H1 (cell line): ENCODE results near the gene ZNF133. TPM values are rescaled to one million over a fixed set of nuclear protein-coding genes. Genes with fewer than 3 reads are reported as not detected.
"Not testable (repeated sequence)": the region's sequence is repeated elsewhere in the genome, so short reads cannot be mapped to it uniquely, and the experiment has no call there.

ENCODE experiments used
- CTCF ChIA-PET: fragments of 300-600 bp; sonication (Branson Sonifier 250); formaldehyde crosslinking; loops from one replicate; lab custom pipeline; 2021; ENCODE audit not compliant: partially characterized antibody; lab: Charles Lee
- POLR2A ChIA-PET: fragments of 300-600 bp; sonication (Branson Sonifier 250); formaldehyde crosslinking; loops from one replicate; lab custom pipeline; 2021; ENCODE audit warnings: inconsistent platforms; ENCODE audit not compliant: partially characterized antibody; lab: Charles Lee
- DNase-seq, 2 experiments: peaks; one replicate each; pipeline versions ENCODE4 v3.0.0 to v3.0.0-alpha.2; 2010 to 2022; ENCODE audit warnings: low spot score in 2 of 2, low read depth in 1 of 2, mixed read lengths in 1 of 2
- FAIRE-seq: peaks from 2 replicates; lab custom pipeline; 2011; peaks lifted over from hg19 to GRCh38; lab: Jason Lieb, UNC
- H2AFZ ChIP-seq: 2 replicates; pipeline ENCODE4 v1.8.1; 2012; ENCODE audit warnings: low read length, inconsistent platforms
- H2AK5ac ChIP-seq: 2 replicates; pipeline ENCODE4 v1.6.1; 2013; ENCODE audit warnings: low read depth, low read length
- H2BK120ac ChIP-seq: replicated peaks from 2 replicates; pipeline ENCODE3; 2013; ENCODE audit warnings: low read depth, low read length, inconsistent platforms
- H2BK12ac ChIP-seq: 2 replicates; pipeline ENCODE4 v1.6.1; 2013; ENCODE audit warnings: low read depth, low read length
- H2BK15ac ChIP-seq: 2 replicates; pipeline ENCODE4 v1.6.1; 2013; ENCODE audit warnings: low read length
- H2BK20ac ChIP-seq: 2 replicates; pipeline ENCODE4 v1.6.1; 2013; ENCODE audit warnings: low read length
- H2BK5ac ChIP-seq: 2 replicates; pipeline ENCODE4 v1.6.1; 2013; ENCODE audit warnings: low read depth, low read length
- H3K14ac ChIP-seq: 2 replicates; pipeline ENCODE4 v1.6.1; 2013; ENCODE audit warnings: inconsistent platforms; ENCODE audit not compliant: insufficient read length
- H3K18ac ChIP-seq: 2 replicates; pipeline ENCODE4 v1.6.1; 2013; ENCODE audit warnings: low read length; ENCODE audit errors: extremely low read depth
- H3K23ac ChIP-seq: 2 replicates; pipeline ENCODE4 v1.6.1; 2013; ENCODE audit warnings: inconsistent platforms; ENCODE audit not compliant: insufficient read length
- H3K23me2 ChIP-seq: 2 replicates; pipeline ENCODE4 v1.6.1; 2013; ENCODE audit warnings: low read depth, low read length
- H3K27ac ChIP-seq: 2 replicates; pipeline ENCODE4 v1.6.1; 2011; ENCODE audit warnings: low read depth, low read length, inconsistent platforms
- H3K27me3 ChIP-seq, 4 experiments: replicated peaks in 1 of 4; 1 replicate in 1 of 4; 2 replicates in 3 of 4; pipeline versions ENCODE4 v1.6.1 to v1.8.1; 2011 to 2013; ENCODE audit warnings: low read length in 3 of 4, mild to moderate bottlenecking in 3 of 4, inconsistent platforms in 2 of 4, mixed read lengths in 2 of 4, moderate library complexity in 1 of 4; ENCODE audit not compliant: control insufficient read depth in 3 of 4, insufficient read depth in 3 of 4; ENCODE audit errors: extremely low read depth in 1 of 4
- H3K36me3 ChIP-seq, 4 experiments: 2 replicates each; pipeline versions ENCODE4 v1.6.1 to v1.8.1; 2011 to 2013; ENCODE audit warnings: mild to moderate bottlenecking in 4 of 4, low read length in 3 of 4, moderate library complexity in 2 of 4, control low read depth in 1 of 4, inconsistent platforms in 1 of 4; ENCODE audit not compliant: insufficient read depth in 4 of 4, control insufficient read depth in 2 of 4
- H3K4ac ChIP-seq: replicated peaks from 2 replicates; pipeline ENCODE3; 2013; ENCODE audit warnings: low read length, low read depth, mixed read lengths, inconsistent platforms; ENCODE audit not compliant: insufficient read length
- H3K4me1 ChIP-seq, 4 experiments: replicated peaks in 1 of 4; 1 replicate in 1 of 4; 2 replicates in 3 of 4; pipeline versions ENCODE4 v1.6.1 to v1.8.1; 2011 to 2013; ENCODE audit warnings: low read length in 3 of 4, inconsistent platforms in 2 of 4, mixed read lengths in 1 of 4; ENCODE audit not compliant: insufficient read depth in 4 of 4, control insufficient read depth in 3 of 4
- H3K4me2 ChIP-seq, 2 experiments: 2 replicates each; pipeline versions ENCODE4 v1.6.1 to v1.8.1; 2011 to 2013; ENCODE audit warnings: low read depth in 2 of 2, low read length in 2 of 2, control low read depth in 1 of 2, inconsistent platforms in 1 of 2, mild to moderate bottlenecking in 1 of 2; ENCODE audit not compliant: insufficient read depth in 1 of 2
- H3K4me3 ChIP-seq, 4 experiments: fragments of 200-600, 300-600 bp in 1 of 4; sonication (generic), shearing (Covaris generic), sonication (Bioruptor Twin) in 1 of 4; 2 replicates each; pipeline versions ENCODE4 v1.5.1 to v1.8.1; 2011 to 2016; ENCODE audit warnings: low read length in 4 of 4, low read depth in 3 of 4, control low read depth in 2 of 4, inconsistent platforms in 2 of 4, mild to moderate bottlenecking in 2 of 4, mixed read lengths in 1 of 4, moderate library complexity in 1 of 4; ENCODE audit not compliant: insufficient read depth in 2 of 4; ENCODE audit errors: extremely low read depth in 1 of 4
- H3K56ac ChIP-seq: replicated peaks from 2 replicates; pipeline ENCODE3; 2013; ENCODE audit warnings: low read depth, mild to moderate bottlenecking, mixed read lengths, low read length, inconsistent platforms; ENCODE audit not compliant: insufficient read length
- H3K79me1 ChIP-seq: 2 replicates; pipeline ENCODE4 v1.6.1; 2013; ENCODE audit warnings: low read depth, low read length, control low read depth
- H3K79me2 ChIP-seq, 2 experiments: 2 replicates each; pipeline versions ENCODE4 v1.6.1 to v1.8.1; 2012 to 2013; ENCODE audit warnings: low read length in 2 of 2, mild to moderate bottlenecking in 2 of 2, inconsistent platforms in 1 of 2; ENCODE audit not compliant: insufficient read depth in 2 of 2, control insufficient read depth in 1 of 2
- H3K9ac ChIP-seq, 4 experiments: replicated peaks in 1 of 4; 1 replicate in 1 of 4; 2 replicates in 3 of 4; pipeline versions ENCODE4 v1.6.1 to v1.8.1; 2011 to 2013; ENCODE audit warnings: low read depth in 3 of 4, low read length in 3 of 4, control low read depth in 2 of 4, mild to moderate bottlenecking in 2 of 4, moderate library complexity in 2 of 4, inconsistent platforms in 1 of 4; ENCODE audit errors: extremely low read depth in 1 of 4
- H3K9me3 ChIP-seq, 2 experiments: 2 replicates each; pipeline versions ENCODE4 v1.6.1 to v1.8.1; 2012 to 2013; ENCODE audit warnings: mild to moderate bottlenecking in 2 of 2, moderate library complexity in 2 of 2, control low read depth in 1 of 2, inconsistent platforms in 1 of 2, low read depth in 1 of 2, low read length in 1 of 2, mixed read lengths in 1 of 2; ENCODE audit not compliant: insufficient read depth in 2 of 2
- H4K20me1 ChIP-seq, 2 experiments: replicated peaks in 1 of 2; 2 replicates each; pipeline versions ENCODE3 to v1.8.1; 2011 to 2013; ENCODE audit warnings: inconsistent platforms in 2 of 2, low read length in 2 of 2, mild to moderate bottlenecking in 1 of 2; ENCODE audit not compliant: insufficient read depth in 2 of 2, control insufficient read depth in 1 of 2
- H4K5ac ChIP-seq: 2 replicates; pipeline ENCODE4 v1.6.1; 2013; ENCODE audit warnings: low read length, low read depth, mixed read lengths, inconsistent platforms; ENCODE audit not compliant: insufficient read length
- H4K8ac ChIP-seq: 2 replicates; pipeline ENCODE4 v1.8.0; 2013; ENCODE audit warnings: mild to moderate bottlenecking, moderate library complexity, low read length, inconsistent platforms; ENCODE audit not compliant: insufficient read depth; ENCODE audit errors: extremely low read depth
- H4K91ac ChIP-seq: replicated peaks from 2 replicates; pipeline ENCODE3; 2013; ENCODE audit warnings: low read length, mixed read lengths, inconsistent platforms; ENCODE audit not compliant: insufficient read length
- CREB1 ChIP-seq: IDR thresholded peaks from 2 replicates; pipeline ENCODE4 v1.6.1; 2012; ENCODE audit warnings: inconsistent platforms
- SP2 ChIP-seq: IDR thresholded peaks from 2 replicates; pipeline ENCODE4 v1.6.1; 2012; ENCODE audit warnings: mild to moderate bottlenecking, low read length, inconsistent platforms
- SUZ12 ChIP-seq: fragments of 200-600 bp; sonication (generic); IDR thresholded peaks from 2 replicates; pipeline ENCODE4 v1.6.1; 2012; ENCODE audit warnings: mild to moderate bottlenecking, inconsistent platforms, low read length, moderate library complexity, mixed read lengths
- WGBS, 2 experiments: shearing (Covaris generic) in 1 of 2; methylation state at CpG; one replicate each; pipeline versions ENCODE4 v1.1.6 to v1.1.7; 2013 to 2015; ENCODE audit warnings: low lambda C conversion rate in 2 of 2, mixed read lengths in 2 of 2, inconsistent platforms in 1 of 2, low coverage in 1 of 2, missing lambda C conversion rate in 1 of 2; ENCODE audit not compliant: insufficient replicate concordance in 2 of 2, insufficient coverage in 1 of 2, insufficient read length in 1 of 2; ENCODE audit errors: extremely low coverage in 1 of 2, missing lambda C conversion rate in 1 of 2; 5-methylcytosine and 5-hydroxymethylcytosine counted together
- polyA plus RNA-seq, 7 experiments: library from polyadenylated mRNA; depleted of rRNA in 3 of 7; stranded (reverse) in 5 of 7; unstranded in 2 of 7; fragments of >200 nt in 5 of 7; fragments of 200-250 nt in 2 of 7; gene quantifications; 1 replicate in 5 of 7; 2 replicates in 1 of 7; 4 replicates in 1 of 7; pipeline versions ENCODE4 v1.2.1 to v1.2.3, GENCODE V29; 2011 to 2013; ENCODE audit warnings: missing spikeins in 2 of 7, mixed read lengths in 2 of 7
- total RNA-seq: library from RNA; stranded (reverse); fragmentation: NEBNext Ultra II Directional; extraction: Animal tissue kit (Norgen Biotek cat#: 25700); gene quantifications from 2 replicates; pipeline ENCODE4 v1.2.1, GENCODE V29; 2021

Gene ZNF133
- total and polyA plus RNA-seq, 2 of the 8 experiments (the other 6 are each of a cell fraction or from before 2014, with no cell fraction given) = 12.1 to 15.8 TPM

DNA sequence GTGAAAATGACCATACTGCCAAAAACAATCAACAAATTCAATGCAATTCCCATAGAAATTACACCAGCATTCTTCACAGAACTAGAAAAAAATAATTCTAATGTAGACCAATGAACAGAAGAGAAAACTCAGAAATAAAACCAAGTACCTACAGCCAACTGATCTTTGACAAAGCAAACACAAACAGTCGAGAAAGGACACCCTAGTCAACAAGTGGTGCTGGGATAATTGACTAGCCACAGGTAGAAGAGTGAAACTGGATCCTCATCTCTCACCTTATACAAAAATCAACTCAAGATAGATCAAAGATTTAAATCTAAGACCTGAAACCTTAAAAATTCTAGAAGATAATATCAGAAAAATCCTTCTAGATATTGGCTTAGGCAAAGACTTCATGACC is 44.5 kb upstream of the ZNF133 start:
- no peak overlapping the region for H2AFZ ChIP-seq
- POLR2A ChIA-PET = no interaction called here

DNA sequence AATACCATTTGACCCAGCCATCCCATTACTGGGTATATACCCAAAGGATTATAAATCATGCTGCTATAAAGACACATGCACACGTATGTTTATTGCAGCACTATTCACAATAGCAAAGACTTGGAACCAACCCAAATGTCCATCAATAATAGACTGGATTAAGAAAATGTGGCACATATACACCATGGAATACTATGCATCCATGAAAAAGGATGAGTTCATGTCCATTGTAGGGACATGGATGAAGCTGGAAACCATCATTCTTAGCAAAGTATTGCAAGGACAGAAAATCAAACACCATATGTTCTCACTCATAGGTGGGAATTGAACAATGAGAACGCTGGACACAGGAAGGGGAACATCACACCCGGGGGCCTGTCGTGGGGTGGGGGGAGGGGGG is 39.8 kb upstream of the ZNF133 start:
- H2AK5ac ChIP-seq, H3K9ac ChIP-seq, POLR2A ChIA-PET, H3K27me3 ChIP-seq, H3K27ac ChIP-seq, H3K4me2 ChIP-seq, H3K9me3 ChIP-seq, H3K4me1 ChIP-seq, H2BK12ac ChIP-seq, H4K8ac ChIP-seq, H4K5ac ChIP-seq, H3K36me3 ChIP-seq, H4K91ac ChIP-seq, H2BK15ac ChIP-seq, H3K23me2 ChIP-seq, H4K20me1 ChIP-seq, H3K4ac ChIP-seq, FAIRE-seq, H2AFZ ChIP-seq, H3K23ac ChIP-seq, H3K14ac ChIP-seq, H2BK5ac ChIP-seq, H2BK120ac ChIP-seq, CTCF ChIA-PET, H3K18ac ChIP-seq, H3K4me3 ChIP-seq, H2BK20ac ChIP-seq, H3K79me2 ChIP-seq, H3K79me1 ChIP-seq, H3K56ac ChIP-seq, DNase-seq: not testable (repeated sequence)
- WGBS, 2 experiments = 73% methylated on average over 3 of the region's 4 CpGs; no CpG with 5 or more reads in 1 of the 2 experiments

More for the DNA sequence above, 44.5 kb upstream of the ZNF133 start:
- H3K36me3 ChIP-seq = no peaks in the 10 kb centered on the region
- H3K27ac ChIP-seq = no peak overlapping the region
- 74% methylated on average over 1 of the region's 1 CpG; no CpG with 5 or more reads in 1 of the 2 experiments for WGBS, 2 experiments
- H3K9me3 ChIP-seq = no peaks in the 10 kb centered on the region
- no peak overlapping the region for H2BK5ac ChIP-seq
- H3K23me2 ChIP-seq = no peaks in the 10 kb centered on the region
- H3K27me3 ChIP-seq = no peaks in the 10 kb centered on the region
- no peaks in the 10 kb centered on the region for H3K79me1 ChIP-seq
- H4K5ac ChIP-seq = no peak overlapping the region
- no peak overlapping the region for H3K56ac ChIP-seq
- DNase-seq (no peak), FAIRE-seq (no peak)
- H3K4ac ChIP-seq = no peak overlapping the region
- H2BK12ac ChIP-seq = no peak overlapping the region
- H4K20me1 ChIP-seq = no peaks in the 10 kb centered on the region
- no peak overlapping the region for H3K23ac ChIP-seq
- no peak overlapping the region for H3K4me3 ChIP-seq
- H3K79me2 ChIP-seq = no peaks in the 10 kb centered on the region
- no peak overlapping the region for H4K8ac ChIP-seq
- no peak for TF ChIP-seq SUZ12
- TF ChIP-seq SP2 = no peak
- TF ChIP-seq CREB1 = no peak
- H3K18ac ChIP-seq = no peak overlapping the region
- no peak overlapping the region for H3K14ac ChIP-seq
- H2BK20ac ChIP-seq = no peak overlapping the region
- no peak overlapping the region for H2AK5ac ChIP-seq
- no peak overlapping the region for H2BK15ac ChIP-seq
- H3K9ac ChIP-seq = no peak overlapping the region
- H3K4me1 ChIP-seq = no peaks in the 10 kb centered on the region
- H3K4me2 ChIP-seq = no peak overlapping the region
- H2BK120ac ChIP-seq = no peak overlapping the region
- CTCF ChIA-PET = no interaction called here
- no peak overlapping the region for H4K91ac ChIP-seq
